Measurements from ENCODE around the gene CDC42EP1. TPM values are rescaled to one million over a fixed set of nuclear protein-coding genes. Genes with fewer than 3 reads are reported as not detected.

The CDC42EP1 gene
- total RNA-seq, 2 experiments from 2014 or later: 0.83 to 0.87 TPM

DNA sequence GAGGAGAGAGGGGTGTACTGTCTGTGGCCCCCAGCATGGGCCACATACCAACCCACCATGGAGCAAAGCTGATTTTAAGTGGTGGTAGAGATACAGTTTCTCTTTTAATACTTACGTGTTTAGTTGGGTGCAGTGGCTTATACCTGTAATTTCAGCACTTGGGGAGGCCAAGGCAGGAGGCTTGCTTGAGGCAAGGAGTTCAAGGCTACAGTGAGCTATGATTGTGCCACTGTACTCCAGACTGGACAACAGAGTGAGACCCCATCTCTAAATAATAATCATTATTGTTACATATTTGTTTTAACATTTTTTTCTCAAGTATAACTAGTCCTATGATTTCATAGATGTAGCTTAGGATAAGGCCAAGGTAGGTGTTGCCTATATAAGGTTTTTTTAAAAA lies 57.2 kb downstream of the CDC42EP1 start:
- H3K4me3 Mint-ChIP-seq: no peak overlapping the region
- DNase-seq (no peak), ATAC-seq (no peak)
- intact Hi-C loops (cut with DNase I, micrococcal nuclease): no loop called here
- no peaks in the 10 kb centered on the region for H3K27me3 Mint-ChIP-seq
- CTCF ChIA-PET: interaction anchor here (1.1 to 1.2 kb wide), 2 partner anchors 11 to 16 kb away, joined by 3 to 5 read pairs; no protein-coding TSS in a partner anchor
- H3K9me3 Mint-ChIP-seq (ENCODE audit: low read depth): no peaks in the 10 kb centered on the region
- POLR2A ChIA-PET: interaction anchor here (0.8 kb wide), 1 partner anchor 44 kb away, joined by 3 read pairs; no protein-coding TSS in a partner anchor
- H3K4me1 Mint-ChIP-seq: no peaks in the 10 kb centered on the region
- no peak overlapping the region for H3K27ac Mint-ChIP-seq
- H3K36me3 Mint-ChIP-seq (ENCODE audit: low read depth): peaks cover 25% of the 10 kb centered on the region

DNA sequence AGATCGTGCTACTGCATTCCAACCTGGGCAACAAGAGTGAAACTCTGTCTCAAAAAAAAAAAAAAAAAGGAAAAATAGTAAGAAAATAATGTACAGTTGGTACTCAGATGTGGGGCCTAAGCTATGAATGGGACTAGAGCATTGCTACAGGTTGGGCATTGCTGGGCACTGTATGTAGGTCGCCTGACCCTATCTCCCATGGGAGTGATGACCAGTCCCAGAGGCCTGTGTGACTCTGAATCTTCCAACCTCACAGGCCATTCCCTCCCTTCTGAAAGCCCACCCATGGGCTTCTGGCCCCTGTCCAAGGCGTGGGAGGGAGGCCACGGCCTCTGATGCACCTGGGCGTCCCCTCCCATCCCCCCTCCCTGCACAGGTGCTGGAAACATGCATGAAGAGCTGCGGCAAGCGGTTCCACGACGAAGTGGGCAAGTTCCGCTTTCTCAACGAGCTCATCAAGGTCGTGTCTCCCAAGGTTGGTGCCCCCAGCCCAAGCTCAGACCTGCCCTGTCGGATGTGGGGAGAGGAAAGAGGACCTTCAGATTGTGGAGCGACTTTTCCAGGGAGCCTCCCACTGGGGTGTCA lies 57.9 kb downstream of the CDC42EP1 start:
- peaks cover 26% of the 10 kb centered on the region for H3K36me3 Mint-ChIP-seq (ENCODE audit: low read depth)

DNA sequence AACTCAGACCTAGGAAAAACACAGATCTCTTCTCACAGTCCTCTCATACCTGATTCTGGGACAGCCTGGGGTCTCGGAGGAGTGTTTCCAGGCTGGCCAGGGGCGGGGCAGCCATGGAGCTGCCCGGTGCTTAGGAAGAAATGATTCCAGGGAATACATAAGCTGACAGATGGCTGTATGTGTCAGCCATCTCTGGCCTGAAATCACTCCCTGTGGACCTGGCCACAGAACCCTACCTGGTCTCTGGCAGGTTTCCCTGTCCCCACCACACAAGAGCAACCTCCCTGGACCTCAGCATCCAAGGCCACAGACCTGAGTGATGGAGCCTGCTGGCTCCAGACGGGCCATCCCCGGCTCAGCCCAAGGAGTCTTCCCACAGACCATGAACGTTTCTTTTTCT lies 58.4 kb downstream of the CDC42EP1 start:
- Mint-ChIP-seq H3K36me3 (ENCODE audit: low read depth) (peaks cover 27% of the 10 kb centered on the region), H3K4me3 (no peak overlapping the region), H3K9me3 (ENCODE audit: low read depth) (no peaks in the 10 kb centered on the region), H3K27me3 (no peaks in the 10 kb centered on the region), H3K4me1 (peaks cover 2% of the 10 kb centered on the region), H3K27ac (no peak overlapping the region)
- CTCF ChIA-PET: interaction anchor here (0.8 to 3.9 kb wide), 5 partner anchors 8 to 42 kb away, joined by 3 to 18 read pairs (median 5); partner anchors contain the start of gene GGA1
- no peak for ATAC-seq
- POLR2A ChIA-PET: interaction anchor here (0.6 kb wide), 1 partner anchor 68 kb away, joined by 4 read pairs; the partner anchor contains the start of gene NOL12
- DNase-seq: no peak
- intact Hi-C loops (cut with DNase I, micrococcal nuclease): no loop called here

More for the DNA sequence above, 57.9 kb downstream of the CDC42EP1 start:
- POLR2A ChIA-PET: no interaction called here
- H3K9me3 Mint-ChIP-seq (ENCODE audit: low read depth): no peaks in the 10 kb centered on the region
- DNase-seq (no peak), ATAC-seq (no peak)
- no peak overlapping the region for H3K27ac Mint-ChIP-seq
- H3K27me3 Mint-ChIP-seq: no peaks in the 10 kb centered on the region
- CTCF ChIA-PET: interaction anchor here (1.0 to 1.2 kb wide), 3 partner anchors 11 to 43 kb away, joined by 3 to 5 read pairs (median 5); no protein-coding TSS in a partner anchor
- intact Hi-C loops (cut with DNase I, micrococcal nuclease): no loop called here
- no peaks in the 10 kb centered on the region for H3K4me1 Mint-ChIP-seq
- no peak overlapping the region for H3K4me3 Mint-ChIP-seq

Other genes starting within 250 kb of the CDC42EP1 start
- gene ELFN2, start 133.0 kb upstream of the CDC42EP1 start, total RNA-seq: under 1 TPM; 0.19 to 0.25 TPM
- gene MFNG, start 74.1 kb upstream of the CDC42EP1 start, total RNA-seq: 100 to 1,000 TPM; 108 to 125 TPM
- not detected for gene CARD10, start 41.1 kb upstream of the CDC42EP1 start, total RNA-seq
- not detected for gene LGALS2, start 19.6 kb downstream of the CDC42EP1 start, total RNA-seq
- 10 to 100 TPM; 55.4 to 66.6 TPM for gene GGA1, start 48.4 kb downstream of the CDC42EP1 start, total RNA-seq
- gene SH3BP1, start 79.2 kb downstream of the CDC42EP1 start, total RNA-seq: 10 to 100 TPM; 86.5 to 98.2 TPM
- gene PDXP, start 98.2 kb downstream of the CDC42EP1 start, total RNA-seq: 10 to 100 TPM; 35.8 to 37.8 TPM
- gene LGALS1, start 115.2 kb downstream of the CDC42EP1 start, total RNA-seq: 100 to 1,000 TPM; 522 to 663 TPM
- 10 to 100 TPM; 37.1 to 42.3 TPM for gene NOL12, start 125.9 kb downstream of the CDC42EP1 start, total RNA-seq
- 10 to 100 TPM; 23.3 to 26.1 TPM for gene TRIOBP, start 136.6 kb downstream of the CDC42EP1 start, total RNA-seq
- 10 to 100 TPM; 21.3 to 22.4 TPM for gene GCAT, start 247.5 kb downstream of the CDC42EP1 start, total RNA-seq

Data from activated CD4-positive, alpha-beta T cell treated with anti-CD3 and anti-CD28 coated beads for 36 hours (primary cell).